ENCODE measurements around the gene ZMPSTE24. TPM values are rescaled to one million over a fixed set of nuclear protein-coding genes. Genes with fewer than 3 reads are reported as not detected.

Gene ZMPSTE24
- total RNA-seq, 1 experiment from 2014 or later, result 39.6 TPM

- no peaks in the 10 kb centered on the region for H4K20me1 ChIP-seq (ENCODE audit: insufficient read depth)
- no peaks in the 10 kb centered on the region for H3K4me1 ChIP-seq (ENCODE audit: control insufficient read depth in 1 of 2, insufficient read depth in 2 of 2, low read length in 2 of 2)
- peaks cover 39% of the 10 kb centered on the region for H3K79me2 ChIP-seq (ENCODE audit: insufficient read depth, low read length)
- no peaks in the 10 kb centered on the region for H3K9me2 ChIP-seq (ENCODE audit: insufficient read depth)
- no peak overlapping the region for H3K27ac ChIP-seq (ENCODE audit: low read depth, low read length)
- peaks cover 35 to 38% of the 10 kb centered on the region in 2 experiments; a peak in 3 of 4 replicates for H3K36me3 ChIP-seq (ENCODE audit: control insufficient read depth in 1 of 2, insufficient read depth in 2 of 2, low read length in 2 of 2)
- H3K4me2 ChIP-seq (ENCODE audit: low read length), result no peak overlapping the region
- H3K9me3 ChIP-seq (ENCODE audit: control insufficient read depth in 1 of 2, insufficient read depth in 1 of 2, low read depth in 1 of 2, low read length in 2 of 2), result no peaks in the 10 kb centered on the region
- ChIA-PET RAD21 (ENCODE audit: low non-redundant PET in 1 of 2, low total read pairs in 2 of 2, uncharacterized antibody in 2 of 2, unreplicated experiment in 2 of 2) (no interaction called here), CTCF (no interaction called here), POLR2A (no interaction called here)
- DNase-seq (ENCODE audit: low read depth, low spot score) (no peak), ATAC-seq (no peak)
- TF ChIP-seq FOSL1 (IDR thresholded peaks at IDR 0.05; ENCODE audit: low read depth) (no peak), EGR1 (IDR thresholded peaks at IDR 0.05; ENCODE audit: low read depth) (no peak), SP1 (IDR thresholded peaks at IDR 0.05; ENCODE audit: low read depth) (no peak), CTCF (IDR thresholded peaks at IDR 0.05 in 2 of 3, conservative IDR thresholded peaks at IDR 0.05 in 1 of 3; ENCODE audit: borderline replicate concordance in 1 of 3, insufficient read depth in 1 of 3, low read depth in 2 of 3, low read length in 2 of 3) (no peak)
- H3K27me3 ChIP-seq (ENCODE audit: insufficient read depth, low read length), result no peaks in the 10 kb centered on the region
- H2AFZ ChIP-seq (ENCODE audit: low read depth, low read length, poor library complexity, severe bottlenecking), result no peak overlapping the region
- H3K4me3 ChIP-seq (replicated peaks in 1 of 2; ENCODE audit: low read depth in 1 of 2, low read length in 2 of 2), result no peak overlapping the region
- no TSS peak for BruUV-seq (replicated peaks)
- intact Hi-C loops (cut with micrococcal nuclease), result no loop called here
- H3K9ac ChIP-seq (ENCODE audit: low read length), result no peak overlapping the region
These were observed 9.7 kb downstream of the ZMPSTE24 start for GRCh38 chr1:40267767-40268187.

GRCh38 chr1:40268211-40268610, 10.2 kb downstream of the ZMPSTE24 start:
- Histone ChIP-seq H3K27me3 (ENCODE audit: insufficient read depth, low read length) (no peaks in the 10 kb centered on the region), H3K36me3 (ENCODE audit: control insufficient read depth in 1 of 2, insufficient read depth in 2 of 2, low read length in 2 of 2) (peaks cover 36 to 37% of the 10 kb centered on the region in 2 experiments; a peak in 3 of 4 replicates), H3K4me1 (ENCODE audit: control insufficient read depth in 1 of 2, insufficient read depth in 2 of 2, low read length in 2 of 2) (no peaks in the 10 kb centered on the region), H3K4me2 (ENCODE audit: low read length) (no peak overlapping the region), H2AFZ (ENCODE audit: low read depth, low read length, poor library complexity, severe bottlenecking) (no peak overlapping the region), H4K20me1 (ENCODE audit: insufficient read depth) (no peaks in the 10 kb centered on the region), H3K79me2 (ENCODE audit: insufficient read depth, low read length) (peaks cover 36% of the 10 kb centered on the region), H3K27ac (ENCODE audit: low read depth, low read length) (no peak overlapping the region), H3K4me3 (replicated peaks in 1 of 2; ENCODE audit: low read depth in 1 of 2, low read length in 2 of 2) (no peak overlapping the region), H3K9me2 (ENCODE audit: insufficient read depth) (no peaks in the 10 kb centered on the region), H3K9me3 (ENCODE audit: control insufficient read depth in 1 of 2, insufficient read depth in 1 of 2, low read depth in 1 of 2, low read length in 2 of 2) (no peaks in the 10 kb centered on the region), H3K9ac (ENCODE audit: low read length) (no peak overlapping the region)
- ChIA-PET POLR2A (no interaction called here), RAD21 (ENCODE audit: low non-redundant PET in 1 of 2, low total read pairs in 2 of 2, uncharacterized antibody in 2 of 2, unreplicated experiment in 2 of 2) (no interaction called here), CTCF (no interaction called here)
- no TSS peak for BruUV-seq (replicated peaks)
- intact Hi-C loops (cut with micrococcal nuclease), result no loop called here
- TF ChIP-seq ZFX (IDR thresholded peaks at IDR 0.05), result no peak
- TF ChIP-seq FOSL1 (IDR thresholded peaks at IDR 0.05; ENCODE audit: low read depth), result no peak
- TF ChIP-seq EZH2 (IDR thresholded peaks at IDR 0.05), result no peak
- no peak for TF ChIP-seq ELF1 (IDR thresholded peaks at IDR 0.05; ENCODE audit: borderline replicate concordance, low read depth)
- TF ChIP-seq EZH2phosphoT487 (IDR thresholded peaks at IDR 0.05; ENCODE audit: borderline replicate concordance), result no peak
- TF ChIP-seq ZNF274 (IDR thresholded peaks at IDR 0.05; ENCODE audit: low read depth, low read length), result no peak
- no peak for TF ChIP-seq CTCF (IDR thresholded peaks at IDR 0.05 in 2 of 3, conservative IDR thresholded peaks at IDR 0.05 in 1 of 3; ENCODE audit: borderline replicate concordance in 1 of 3, insufficient read depth in 1 of 3, low read depth in 2 of 3, low read length in 2 of 3)
- TF ChIP-seq POLR2A (IDR thresholded peaks at IDR 0.05; ENCODE audit: borderline replicate concordance, extremely low read depth, insufficient read depth, insufficient read length), result no peak
- no peak for TF ChIP-seq CEBPB (IDR thresholded peaks at IDR 0.05; ENCODE audit: low read depth)
- no peak for TF ChIP-seq CBX3 (IDR thresholded peaks at IDR 0.05; ENCODE audit: low read depth)
- ATAC-seq (no peak), DNase-seq (ENCODE audit: low read depth, low spot score) (no peak)
